Activated CD4-positive, alpha-beta T cell treated with anti-CD3 and anti-CD28 coated beads for 36 hours (primary cell): ENCODE results near the gene MED22. TPM values are rescaled to one million over a fixed set of nuclear protein-coding genes. Genes with fewer than 3 reads are reported as not detected.
"Not testable (repeated sequence)": the region's sequence is repeated elsewhere in the genome, so short reads cannot be mapped to it uniquely, and the experiment has no call there.

Experiments
- ATAC-seq: fragments of 200-7000 bp; cut with Tn5 transposase; one replicate; pipeline ENCODE4 v1.10.0; 2021; ENCODE audit warnings: mild to moderate bottlenecking, moderate library complexity
- CTCF ChIA-PET: fragments of 350-600 bp; sonication (Branson Sonifier 250); formaldehyde crosslinking; loops from one replicate; lab custom pipeline; 2021; ENCODE audit warnings: antibody characterized with exemption; lab: Charles Lee
- POLR2A ChIA-PET: fragments of 350-600 bp; sonication (Branson Sonifier 250); formaldehyde crosslinking; loops from one replicate; lab custom pipeline; 2021; ENCODE audit warnings: antibody characterized with exemption, inconsistent platforms; lab: Charles Lee
- DNase-seq: peaks from one replicate; pipeline ENCODE4 v3.0.0-alpha.2; 2020
- H3K27ac Mint-ChIP-seq: one replicate; pipeline ENCODE4 v1.8.0; 2021; ENCODE audit warnings: mixed read lengths
- H3K27me3 Mint-ChIP-seq: one replicate; pipeline ENCODE4 v1.8.0; 2021; ENCODE audit warnings: mixed read lengths
- H3K36me3 Mint-ChIP-seq: one replicate; pipeline ENCODE4 v1.8.0; 2021; ENCODE audit warnings: low read depth, mixed read lengths
- H3K4me1 Mint-ChIP-seq: one replicate; pipeline ENCODE4 v1.8.0; 2021; ENCODE audit warnings: mixed read lengths
- H3K4me3 Mint-ChIP-seq: one replicate; pipeline ENCODE4 v1.8.0; 2021; ENCODE audit warnings: mild to moderate bottlenecking, moderate library complexity, mixed read lengths
- H3K9me3 Mint-ChIP-seq: one replicate; pipeline ENCODE4 v1.8.0; 2021; ENCODE audit warnings: low read depth, mixed read lengths
- intact Hi-C, 2 experiments: fragments of 100-400 bp; cut with DNase I in 1 of 2; cut with micrococcal nuclease in 1 of 2; formaldehyde crosslinking; loops; one replicate each; pipeline versions ENCODE4 v1.14.2 to v1.15.1; 2022 to 2024; cut with DNase I, micrococcal nuclease
- total RNA-seq, 2 experiments: library from RNA; stranded (reverse); gene quantifications; one replicate each; pipeline ENCODE4 v1.2.3, GENCODE V29; 2021

MED22 gene
- total RNA-seq, 2 experiments from 2014 or later, result 22.9 to 26.4 TPM

DNA sequence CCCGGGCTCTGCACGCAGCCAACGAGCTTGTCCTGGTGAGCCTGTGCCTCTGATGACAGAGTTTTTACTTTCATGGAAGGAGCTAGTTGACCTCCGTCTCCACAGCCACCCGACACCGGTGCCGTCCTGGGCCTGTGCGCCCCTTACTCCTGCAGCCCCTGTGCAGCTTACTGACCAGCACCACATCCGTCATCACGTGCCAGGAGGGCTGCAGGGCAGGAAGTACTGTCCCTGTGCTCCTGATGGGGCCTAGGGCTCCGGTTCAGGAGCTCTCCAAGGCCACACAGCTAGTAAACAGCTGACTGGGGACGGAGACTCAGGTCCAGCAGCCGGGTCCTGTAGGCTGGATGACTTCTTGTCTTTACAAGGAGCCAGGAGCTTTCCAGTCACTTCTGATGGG lies 38.4 kb upstream of the MED22 start:
- Mint-ChIP-seq H3K27me3 (peaks cover 9% of the 10 kb centered on the region), H3K36me3 (no peaks in the 10 kb centered on the region), H3K4me3 (no peak overlapping the region), H3K9me3 (no peaks in the 10 kb centered on the region), H3K4me1 (no peaks in the 10 kb centered on the region), H3K27ac (no peak overlapping the region)
- ATAC-seq (no peak), DNase-seq (no peak)
- intact Hi-C loops, result no loop called here
- POLR2A ChIA-PET, result no interaction called here
- CTCF ChIA-PET, result interaction anchor here (0.6 to 1.2 kb wide), 2 partner anchors 9 to 138 kb away, joined by 3 read pairs; no protein-coding TSS in a partner anchor

DNA sequence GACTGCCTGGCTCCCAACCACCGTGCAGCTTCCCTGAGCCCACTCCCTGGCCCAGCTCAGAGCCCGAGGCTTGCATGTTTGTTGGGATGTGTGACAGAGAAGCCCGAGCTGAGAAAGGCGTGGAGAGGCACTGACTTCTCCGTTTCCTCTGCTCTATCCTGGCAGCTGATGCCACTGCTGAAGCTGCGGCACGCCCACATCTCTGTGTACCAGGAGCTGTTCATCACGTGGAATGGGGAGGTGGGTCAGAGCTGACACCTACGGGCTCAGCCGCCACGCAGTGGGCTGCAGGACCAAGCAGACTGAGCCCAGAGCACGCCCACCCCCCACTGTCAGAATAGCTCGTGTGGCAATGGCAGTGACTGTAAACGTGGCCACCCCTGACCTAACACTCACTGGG lies 37.5 kb upstream of the MED22 start:
- intact Hi-C loops, result no loop called here
- no peak for DNase-seq
- no peaks in the 10 kb centered on the region for H3K36me3 Mint-ChIP-seq
- peaks cover 7% of the 10 kb centered on the region for H3K27me3 Mint-ChIP-seq
- H3K27ac Mint-ChIP-seq, result no peak overlapping the region
- no peak overlapping the region for H3K4me3 Mint-ChIP-seq
- CTCF ChIA-PET, result interaction anchor here (0.6 kb wide), 1 partner anchor 363 kb away, joined by 3 read pairs; no protein-coding TSS in a partner anchor
- POLR2A ChIA-PET, result no interaction called here
- H3K9me3 Mint-ChIP-seq, result no peaks in the 10 kb centered on the region
- ATAC-seq, result no peak
- no peaks in the 10 kb centered on the region for H3K4me1 Mint-ChIP-seq

GRCh38 chr9:133384736-133385321 lies 36.9 kb upstream of the MED22 start:
- intact Hi-C loops, result no loop called here
- no peak overlapping the region for H3K4me3 Mint-ChIP-seq
- DNase-seq, result no peak
- ATAC-seq, result no peak
- H3K27ac Mint-ChIP-seq, result no peak overlapping the region
- peaks cover 2% of the 10 kb centered on the region for H3K27me3 Mint-ChIP-seq
- ChIA-PET CTCF (interaction anchor here (0.6 kb wide), 2 partner anchors 136 to 363 kb away, joined by 3 to 4 read pairs; no protein-coding TSS in a partner anchor), POLR2A (no interaction called here)
- no peaks in the 10 kb centered on the region for H3K9me3 Mint-ChIP-seq
- H3K36me3 Mint-ChIP-seq, result no peaks in the 10 kb centered on the region
- no peaks in the 10 kb centered on the region for H3K4me1 Mint-ChIP-seq

- no peaks in the 10 kb centered on the region for H3K27me3 Mint-ChIP-seq
- H3K4me3 Mint-ChIP-seq, result no peak overlapping the region
- no peak overlapping the region for H3K27ac Mint-ChIP-seq
- no peaks in the 10 kb centered on the region for H3K36me3 Mint-ChIP-seq
- POLR2A ChIA-PET, result no interaction called here
- H3K4me1 Mint-ChIP-seq, result no peaks in the 10 kb centered on the region
- DNase-seq (no peak), ATAC-seq (no peak)
- intact Hi-C loops, result no loop called here
- no peaks in the 10 kb centered on the region for H3K9me3 Mint-ChIP-seq
- CTCF ChIA-PET, result no interaction called here
Measured at GRCh38 chr9:133383438-133383837, 35.5 kb upstream of the MED22 start.

GRCh38 chr9:133382507-133383141 lies 34.7 kb upstream of the MED22 start:
- H3K4me1 Mint-ChIP-seq, result no peaks in the 10 kb centered on the region
- no peak overlapping the region for H3K4me3 Mint-ChIP-seq
- H3K27me3 Mint-ChIP-seq, result no peaks in the 10 kb centered on the region
- ChIA-PET POLR2A (no interaction called here), CTCF (no interaction called here)
- intact Hi-C loops, result no loop called here
- ATAC-seq (no peak), DNase-seq (no peak)
- H3K27ac Mint-ChIP-seq, result no peak overlapping the region
- H3K9me3 Mint-ChIP-seq, result no peaks in the 10 kb centered on the region
- no peaks in the 10 kb centered on the region for H3K36me3 Mint-ChIP-seq

DNA sequence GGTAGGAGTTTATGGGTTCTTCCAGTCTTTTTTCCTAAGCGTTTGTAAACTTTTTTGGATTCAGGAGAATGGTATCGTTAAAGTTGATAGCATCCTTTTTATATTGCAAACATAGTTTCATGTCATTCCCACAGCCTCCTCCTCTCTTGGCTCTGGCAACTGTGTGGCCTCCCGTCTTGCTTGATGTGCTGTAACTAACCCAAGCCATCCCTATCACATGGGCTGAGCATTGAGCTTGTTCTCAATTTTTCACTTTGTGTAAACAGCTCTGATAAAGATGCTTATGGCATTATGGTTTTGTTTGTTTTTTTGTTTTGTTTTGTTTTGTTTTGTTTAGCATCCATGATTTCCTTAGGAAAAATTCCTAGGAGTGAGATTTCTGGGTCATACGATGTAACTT lies 32.8 kb upstream of the MED22 start:
- H3K27me3 Mint-ChIP-seq, result no peaks in the 10 kb centered on the region
- DNase-seq (no peak), ATAC-seq (no peak)
- no peak overlapping the region for H3K27ac Mint-ChIP-seq
- CTCF ChIA-PET, result interaction anchor here (1.0 kb wide), 1 partner anchor 55 kb away, joined by 3 read pairs; no protein-coding TSS in a partner anchor
- intact Hi-C loops, result no loop called here
- H3K4me1 Mint-ChIP-seq, result peaks cover 2% of the 10 kb centered on the region
- H3K4me3 Mint-ChIP-seq, result no peak overlapping the region
- no peaks in the 10 kb centered on the region for H3K9me3 Mint-ChIP-seq
- no peaks in the 10 kb centered on the region for H3K36me3 Mint-ChIP-seq
- POLR2A ChIA-PET, result interaction anchor here (0.5 kb wide), 1 partner anchor 13 kb away, joined by 4 read pairs; no protein-coding TSS in a partner anchor

DNA sequence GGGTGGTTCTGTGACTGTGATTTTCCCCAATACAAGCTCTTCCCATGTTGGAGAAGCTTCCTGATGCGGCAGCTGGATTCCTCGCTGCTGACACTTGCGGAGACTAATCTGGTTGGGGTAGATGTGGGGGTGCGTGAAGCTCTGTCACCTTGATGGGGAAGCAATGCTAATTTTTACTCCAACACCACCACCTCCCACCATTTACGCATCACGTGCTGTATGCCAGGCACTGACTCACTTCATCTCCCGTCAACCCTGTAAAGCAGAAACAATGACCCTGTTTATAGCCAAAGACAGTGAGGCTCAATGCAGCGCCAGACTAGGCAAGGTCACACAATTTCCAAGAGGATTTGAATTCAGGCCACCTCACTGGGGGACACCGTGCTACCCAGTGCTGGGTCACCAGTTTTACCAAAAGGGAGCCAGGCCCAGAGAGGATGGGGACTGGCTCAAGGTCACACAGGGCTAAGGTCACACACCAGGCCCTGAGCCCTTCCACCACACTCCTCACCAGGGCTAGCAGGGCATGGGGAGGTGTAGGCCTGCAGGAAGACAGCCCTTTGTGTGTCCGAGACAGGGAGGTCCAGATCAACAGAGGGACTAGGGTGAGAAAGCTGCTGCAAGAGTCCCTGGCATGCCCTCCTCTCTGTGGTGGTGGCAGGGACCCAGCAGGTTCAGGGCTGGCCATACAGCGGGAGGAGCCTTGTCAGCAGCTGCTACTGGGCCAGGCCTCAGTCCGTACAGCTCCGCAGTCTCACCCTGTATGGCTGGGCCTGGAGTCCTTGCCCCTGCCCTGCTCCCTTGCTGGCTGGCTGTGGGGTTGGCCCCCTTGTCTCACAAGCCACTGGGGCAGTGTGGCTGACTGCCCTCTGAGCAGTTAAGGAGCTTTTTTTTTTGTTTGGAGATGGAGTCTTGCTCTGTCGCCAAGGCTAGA lies 31.5 kb upstream of the MED22 start:
- DNase-seq (no peak), ATAC-seq (no peak)
- Mint-ChIP-seq H3K36me3 (peaks cover 7% of the 10 kb centered on the region), H3K4me3 (no peak overlapping the region), H3K27ac (no peak overlapping the region), H3K27me3 (no peaks in the 10 kb centered on the region), H3K9me3 (no peaks in the 10 kb centered on the region), H3K4me1 (peaks cover 5% of the 10 kb centered on the region)
- intact Hi-C loops, result loop anchor here in 1 of 2 experiments (10.0 kb wide), 3 partner anchors 505 to 1025 kb away; partner anchors contain the start of genes AK8, SETX, SPACA9 and VAV2
- POLR2A ChIA-PET, result no interaction called here
- CTCF ChIA-PET, result interaction anchor here (0.6 kb wide), 1 partner anchor 110 kb away, joined by 4 read pairs; no protein-coding TSS in a partner anchor

DNA sequence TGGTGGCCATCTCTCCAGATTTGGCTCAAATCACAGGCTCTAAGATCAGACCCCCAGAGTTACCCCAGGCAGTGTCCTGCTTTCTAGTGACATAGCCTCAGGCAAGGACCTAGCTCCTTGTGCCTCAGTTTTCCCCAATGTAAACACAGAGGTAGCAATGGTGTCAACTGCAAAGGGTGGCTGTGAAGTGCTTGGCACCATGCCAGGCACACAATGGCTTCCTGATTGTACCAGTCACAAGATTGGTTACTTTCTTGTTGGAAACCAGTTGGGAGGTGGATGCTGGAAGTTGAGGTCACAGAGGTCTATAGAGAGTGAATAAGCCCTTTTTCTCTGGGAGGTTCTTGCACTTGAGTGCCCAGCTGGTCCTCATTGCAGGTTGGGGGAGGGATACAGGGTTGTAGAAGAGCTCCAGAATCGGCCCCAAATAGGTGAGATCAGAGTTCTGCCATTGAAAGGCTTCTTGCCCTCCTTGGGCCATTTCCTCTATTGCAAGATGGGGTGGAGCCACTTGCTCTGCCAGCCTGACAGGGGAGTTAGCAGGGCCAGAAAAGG lies 30.6 kb upstream of the MED22 start:
- no peak overlapping the region for H3K27ac Mint-ChIP-seq
- peaks cover 13% of the 10 kb centered on the region for H3K36me3 Mint-ChIP-seq
- H3K9me3 Mint-ChIP-seq, result no peaks in the 10 kb centered on the region
- ATAC-seq, result no peak
- intact Hi-C loops, result loop anchor here in 1 of 2 experiments (10.0 kb wide), 3 partner anchors 504 to 1024 kb away; partner anchors contain the start of genes AK8, SETX, SPACA9 and VAV2
- CTCF ChIA-PET, result interaction anchor here (2.3 kb wide), 1 partner anchor 39 kb away, joined by 10 read pairs; no protein-coding TSS in a partner anchor
- DNase-seq, result no peak
- H3K4me3 Mint-ChIP-seq, result no peak overlapping the region
- H3K27me3 Mint-ChIP-seq, result no peaks in the 10 kb centered on the region
- POLR2A ChIA-PET, result no interaction called here
- peaks cover 10% of the 10 kb centered on the region for H3K4me1 Mint-ChIP-seq

- peaks cover 17% of the 10 kb centered on the region for H3K4me1 Mint-ChIP-seq
- ATAC-seq (no peak), DNase-seq (no peak)
- POLR2A ChIA-PET, result no interaction called here
- peaks cover 19% of the 10 kb centered on the region for H3K36me3 Mint-ChIP-seq
- no peak overlapping the region for H3K4me3 Mint-ChIP-seq
- intact Hi-C loops, result loop anchor here in 1 of 2 experiments (2.0 to 10.0 kb wide), 5 partner anchors 355 to 1023 kb away; partner anchors contain the start of genes AK8, BRD3, SETX and SPACA9
- H3K27ac Mint-ChIP-seq, result no peak overlapping the region
- no peaks in the 10 kb centered on the region for H3K9me3 Mint-ChIP-seq
- H3K27me3 Mint-ChIP-seq, result no peaks in the 10 kb centered on the region
- CTCF ChIA-PET, result interaction anchor here (0.6 to 2.3 kb wide), 6 partner anchors 9 to 101 kb away, joined by 3 to 10 read pairs (median 5); partner anchors contain the start of gene SLC2A6
Measured at GRCh38 chr9:133377721-133378216, 29.8 kb upstream of the MED22 start.

GRCh38 chr9:133377280-133377679 lies 29.3 kb upstream of the MED22 start:
- ChIA-PET CTCF (interaction anchor here (0.6 to 2.3 kb wide), 7 partner anchors 9 to 759 kb away, joined by 3 to 10 read pairs (median 4); partner anchors contain the start of genes SLC2A6 and WDR5), POLR2A (interaction anchor here (0.7 to 1.4 kb wide), 4 partner anchors 30 to 896 kb away, joined by 3 read pairs; partner anchors contain the start of gene MED22)
- ATAC-seq, H3K27me3 Mint-ChIP-seq, DNase-seq, H3K9me3 Mint-ChIP-seq, H3K27ac Mint-ChIP-seq: not testable (repeated sequence)
- H3K36me3 Mint-ChIP-seq, result peaks cover 24% of the 10 kb centered on the region
- intact Hi-C loops, result loop anchor here in 1 of 2 experiments (2.0 to 10.0 kb wide), 5 partner anchors 354 to 1022 kb away; partner anchors contain the start of genes AK8, BRD3, SETX and SPACA9
- H3K4me1 Mint-ChIP-seq, result peaks cover 22% of the 10 kb centered on the region
- H3K4me3 Mint-ChIP-seq, result peak overlapping the region; percentile 30
